HCT116 (cell line): Measurements from ENCODE around the gene ASB10. TPM values are rescaled to one million over a fixed set of nuclear protein-coding genes. Genes with fewer than 3 reads are reported as not detected.

ENCODE experiments used
- ATAC-seq: fragments of 200-7000 bp; cut with Tn5 transposase; 2 replicates; pipeline ENCODE4 v1.9.1; 2020; ENCODE audit warnings: mild to moderate bottlenecking, moderate library complexity
- BruUV-seq: library from RNA; stranded (reverse); fragments of 400-500 nt; replicated peaks from 2 replicates; lab custom pipeline; 2021; lab: Mats Ljungman, UMichigan
- CTCF ChIA-PET: fragments of 300-600 bp; sonication (Branson Sonifier 250); formaldehyde crosslinking; loops from one replicate; lab custom pipeline; 2021; ENCODE audit warnings: antibody characterized with exemption; lab: Charles Lee
- POLR2A ChIA-PET: fragments of 300-600, 350-600 bp; sonication (Branson Sonifier 250); formaldehyde crosslinking; loops from one replicate; lab custom pipeline; 2021; ENCODE audit warnings: antibody characterized with exemption; lab: Charles Lee
- RAD21 ChIA-PET, 2 experiments: fragments of 300-600 bp; sonication (Branson Sonifier 250); formaldehyde crosslinking; loops; one replicate each; lab custom pipeline; 2023; ENCODE audit warnings: low total read pairs in 2 of 2; ENCODE audit not compliant: uncharacterized antibody in 2 of 2, unreplicated experiment in 2 of 2, low non-redundant PET in 1 of 2; lab: Charles Lee
- DNase-seq: peaks from one replicate; pipeline ENCODE4 v3.0.0-alpha.2; 2010; ENCODE audit warnings: low read depth, low spot score
- H2AFZ ChIP-seq: fragments of 200-600 bp; shearing (Covaris generic), sonication (generic); 2 replicates; pipeline ENCODE4 v1.6.1; 2017; ENCODE audit warnings: low read depth, mixed run types, mixed read lengths, antibody characterized with exemption, low read length; ENCODE audit not compliant: poor library complexity, severe bottlenecking
- H3K27ac ChIP-seq: 2 replicates; pipeline ENCODE4 v1.5.1; 2012; ENCODE audit warnings: low read depth, low read length
- H3K27me3 ChIP-seq: fragments of 200-600 bp; sonication (generic); 2 replicates; pipeline ENCODE4 v1.6.1; 2016; ENCODE audit warnings: mixed run types, low read length, mixed read lengths; ENCODE audit not compliant: insufficient read depth
- H3K36me3 ChIP-seq, 2 experiments: fragments of 200-500 bp in 1 of 2; fragments of 200-600 bp in 1 of 2; sonication (Bioruptor generic) in 1 of 2; sonication (generic) in 1 of 2; 2 replicates each; pipeline versions ENCODE4 v1.5.1 to v1.6.1; 2014 to 2016; ENCODE audit warnings: low read length in 2 of 2, inconsistent platforms in 1 of 2, mixed read lengths in 1 of 2, mixed run types in 1 of 2; ENCODE audit not compliant: insufficient read depth in 2 of 2, control insufficient read depth in 1 of 2
- H3K4me1 ChIP-seq, 2 experiments: fragments of 200-600 bp in 1 of 2; sonication (generic) in 1 of 2; 2 replicates each; pipeline versions ENCODE4 v1.5.1 to v1.6.1; 2012 to 2017; ENCODE audit warnings: low read length in 2 of 2, inconsistent platforms in 1 of 2, mild to moderate bottlenecking in 1 of 2, mixed read lengths in 1 of 2, mixed run types in 1 of 2, moderate library complexity in 1 of 2; ENCODE audit not compliant: insufficient read depth in 2 of 2, control insufficient read depth in 1 of 2
- H3K4me2 ChIP-seq: fragments of 200-600 bp; sonication (generic); 2 replicates; pipeline ENCODE4 v1.6.1; 2017; ENCODE audit warnings: mixed run types, low read length, mixed read lengths
- H3K4me3 ChIP-seq, 2 experiments: fragments of 200-600 bp in 1 of 2; sonication (generic) in 1 of 2; replicated peaks in 1 of 2; 2 replicates each; pipeline ENCODE4 v1.5.1; 2011 to 2016; ENCODE audit warnings: low read length in 2 of 2, control low read depth in 1 of 2, low read depth in 1 of 2, mild to moderate bottlenecking in 1 of 2, mixed read lengths in 1 of 2, mixed run types in 1 of 2
- H3K79me2 ChIP-seq: fragments of 200-600 bp; sonication (generic); 2 replicates; pipeline ENCODE4 v1.6.1; 2017; ENCODE audit warnings: mild to moderate bottlenecking, mixed run types, low read length, moderate library complexity, mixed read lengths; ENCODE audit not compliant: insufficient read depth
- H3K9ac ChIP-seq: fragments of 200-600 bp; sonication (generic); 2 replicates; pipeline ENCODE4 v1.6.1; 2016; ENCODE audit warnings: low read length, mixed read lengths
- H3K9me2 ChIP-seq: fragments of 200-600 bp; sonication (generic), shearing (Covaris generic); 2 replicates; pipeline ENCODE4 v1.6.1; 2017; ENCODE audit warnings: mixed run types, mild to moderate bottlenecking, moderate library complexity; ENCODE audit not compliant: insufficient read depth
- H3K9me3 ChIP-seq, 2 experiments: fragments of 200-500 bp in 1 of 2; fragments of 200-600 bp in 1 of 2; sonication (Bioruptor generic) in 1 of 2; sonication (generic) in 1 of 2; 2 replicates each; pipeline ENCODE4 v1.6.1; 2014 to 2017; ENCODE audit warnings: low read length in 2 of 2, mixed read lengths in 2 of 2, inconsistent platforms in 1 of 2, low read depth in 1 of 2, mild to moderate bottlenecking in 1 of 2, mixed run types in 1 of 2, moderate library complexity in 1 of 2; ENCODE audit not compliant: control insufficient read depth in 1 of 2, insufficient read depth in 1 of 2
- H4K20me1 ChIP-seq: fragments of 200-600 bp; sonication (generic), shearing (Covaris generic); 2 replicates; pipeline ENCODE4 v1.6.1; 2017; ENCODE audit warnings: mixed run types, mild to moderate bottlenecking, moderate library complexity; ENCODE audit not compliant: insufficient read depth
- ATF3 ChIP-seq: IDR thresholded peaks from 2 replicates; pipeline ENCODE4 v1.6.1; 2012
- CBX3 ChIP-seq: IDR thresholded peaks from 2 replicates; pipeline ENCODE4 v1.6.1; 2012; ENCODE audit warnings: low read depth
- CEBPB ChIP-seq: IDR thresholded peaks from 2 replicates; pipeline ENCODE4 v1.6.1; 2012; ENCODE audit warnings: low read depth
- CTCF ChIP-seq, 3 experiments: fragments of 200-600 bp in 1 of 3; sonication (generic) in 1 of 3; IDR thresholded peaks in 2 of 3; conservative IDR thresholded peaks in 1 of 3; 2 replicates each; pipeline ENCODE4 v1.5.1; 2012 to 2017; ENCODE audit warnings: low read depth in 2 of 3, low read length in 2 of 3, antibody characterized with exemption in 1 of 3, borderline replicate concordance in 1 of 3, control low read depth in 1 of 3, mild to moderate bottlenecking in 1 of 3, mixed read lengths in 1 of 3, mixed run types in 1 of 3, moderate library complexity in 1 of 3; ENCODE audit not compliant: insufficient read depth in 1 of 3
- EGR1 ChIP-seq: IDR thresholded peaks from 2 replicates; pipeline ENCODE4 v1.6.1; 2012; ENCODE audit warnings: low read depth
- EZH2phosphoT487 ChIP-seq: fragments of 200-600 bp; IDR thresholded peaks from 2 replicates; pipeline ENCODE4 v1.6.1; 2018; ENCODE audit warnings: antibody characterized with exemption, borderline replicate concordance
- FOSL1 ChIP-seq: IDR thresholded peaks from 2 replicates; pipeline ENCODE4 v1.6.1; 2012; ENCODE audit warnings: low read depth
- JUND ChIP-seq: IDR thresholded peaks from 2 replicates; pipeline ENCODE4 v1.6.1; 2012
- MAX ChIP-seq: IDR thresholded peaks from 2 replicates; pipeline ENCODE4 v1.6.1; 2012
- POLR2A ChIP-seq: IDR thresholded peaks from 2 replicates; pipeline ENCODE4 v1.7.0; 2011; ENCODE audit warnings: borderline replicate concordance; ENCODE audit not compliant: insufficient read depth, insufficient read length; ENCODE audit errors: extremely low read depth
- POLR2AphosphoS5 ChIP-seq: IDR thresholded peaks from 2 replicates; pipeline ENCODE4 v1.6.1; 2011; ENCODE audit warnings: mild to moderate bottlenecking, low read depth, low read length, moderate library complexity
- RAD21 ChIP-seq: IDR thresholded peaks from 2 replicates; pipeline ENCODE4 v1.6.1; 2012; ENCODE audit warnings: low read depth, mild to moderate bottlenecking
- REST ChIP-seq: IDR thresholded peaks from 2 replicates; pipeline ENCODE4 v1.6.1; 2012; ENCODE audit warnings: low read depth
- SIN3A ChIP-seq: IDR thresholded peaks from 2 replicates; pipeline ENCODE4 v1.6.1; 2012; ENCODE audit warnings: low read depth
- SP1 ChIP-seq: IDR thresholded peaks from 2 replicates; pipeline ENCODE4 v1.6.1; 2012; ENCODE audit warnings: low read depth
- SRF ChIP-seq: IDR thresholded peaks from 2 replicates; pipeline ENCODE4 v1.6.1; 2012; ENCODE audit warnings: low read depth
- TCF7L2 ChIP-seq: IDR thresholded peaks from 2 replicates; pipeline ENCODE4 v1.7.0; 2011; ENCODE audit warnings: borderline replicate concordance, inconsistent platforms; ENCODE audit not compliant: insufficient read depth, insufficient read length; ENCODE audit errors: extremely low read depth
- ZBTB33 ChIP-seq: IDR thresholded peaks from 2 replicates; pipeline ENCODE4 v1.6.1; 2011; ENCODE audit warnings: mild to moderate bottlenecking, low read length, moderate library complexity; ENCODE audit not compliant: insufficient replicate concordance; ENCODE audit errors: extremely low read depth
- ZFX ChIP-seq: fragments of 450-650 bp; IDR thresholded peaks from 2 replicates; pipeline ENCODE4 v1.6.1; 2017
- ZNF274 ChIP-seq: fragments of 200-500 bp; sonication (Bioruptor generic); IDR thresholded peaks from 2 replicates; pipeline ENCODE4 v1.6.1; 2014; ENCODE audit warnings: mild to moderate bottlenecking, low read depth, low read length, inconsistent platforms
- intact Hi-C: fragments of 100-400 bp; cut with micrococcal nuclease; formaldehyde crosslinking; loops from 2 replicates; pipeline ENCODE4 v1.10.0; 2022
- total RNA-seq: library from RNA; stranded (reverse); gene quantifications from one replicate; pipeline ENCODE4 v1.2.1, GENCODE V29; 2021; ENCODE audit not compliant: unreplicated experiment

The ASB10 gene
- total RNA-seq, 1 experiment from 2014 or later: not detected

GRCh38 chr7:151177310-151177709 is 9.7 kb downstream of the ASB10 start (continued):
- TF ChIP-seq CTCF (IDR thresholded peaks at IDR 0.05 in 2 of 3, conservative IDR thresholded peaks at IDR 0.05 in 1 of 3; ENCODE audit: borderline replicate concordance in 1 of 3, insufficient read depth in 1 of 3, low read depth in 2 of 3, low read length in 2 of 3): no peak

GRCh38 chr7:151176401-151176800 is 10.6 kb downstream of the ASB10 start:
- Histone ChIP-seq H3K4me3 (no peak overlapping the region), H3K4me2 (no peak overlapping the region), H3K9me3 (peaks cover 0 to 8% of the 10 kb centered on the region in 2 experiments; a peak in 1 of 4 replicates), H4K20me1 (no peaks in the 10 kb centered on the region), H3K79me2 (no peaks in the 10 kb centered on the region), H3K27me3 (no peaks in the 10 kb centered on the region)
- POLR2A ChIA-PET: no interaction called here
- ATAC-seq: no peak
- no TSS peak for BruUV-seq
- TF ChIP-seq REST: no peak
- no peak for TF ChIP-seq SP1
- TF ChIP-seq RAD21: no peak
- TF ChIP-seq POLR2A: no peak
- TF ChIP-seq ZFX: no peak
- TF ChIP-seq POLR2AphosphoS5: no peak
- TF ChIP-seq EGR1: no peak
- no peak for TF ChIP-seq EZH2phosphoT487
- TF ChIP-seq FOSL1: no peak
- TF ChIP-seq CEBPB: no peak
- TF ChIP-seq ATF3: no peak
- no peak for TF ChIP-seq JUND
- no peak for TF ChIP-seq CBX3
- no peak for TF ChIP-seq SIN3A
- TF ChIP-seq MAX: no peak
- TF ChIP-seq TCF7L2: no peak
- no peak for TF ChIP-seq SRF
- TF ChIP-seq ZNF274: no peak
- no peak for TF ChIP-seq ZBTB33
- TF ChIP-seq, all 23 proteins: peak for 0
- no peaks in the 10 kb centered on the region for H3K9me2 ChIP-seq
- intact Hi-C loops: no loop called here
- H3K4me1 ChIP-seq: no peaks in the 10 kb centered on the region
- no peaks in the 10 kb centered on the region for H3K36me3 ChIP-seq
- H2AFZ ChIP-seq: no peak overlapping the region
- no peak overlapping the region for H3K27ac ChIP-seq
- H3K9ac ChIP-seq: no peak overlapping the region
- DNase-seq: no peak
- ChIA-PET CTCF (interaction anchor here (1.2 kb wide), 1 partner anchor 52 kb away, joined by 3 read pairs; no protein-coding TSS in a partner anchor), RAD21 (no interaction called here)
